SK-N-SH (cell line): ENCODE measurements around the gene KIF18A. TPM values are rescaled to one million over a fixed set of nuclear protein-coding genes. Genes with fewer than 3 reads are reported as not detected.
A peak's percentile ranks its signal among the peaks of the same experiment; 100 is the strongest.

Experiments used
- CTCF ChIA-PET: fragments of 300-600, 350-600 bp; formaldehyde crosslinking; extraction: SDS; loops from one replicate; lab custom pipeline; 2021; lab: Yijun Ruan, JAX
- POLR2A ChIA-PET: fragments of 350-600 bp; sonication (Branson Sonifier 250); formaldehyde crosslinking; extraction: SDS; loops from one replicate; lab custom pipeline; 2020; ENCODE audit warnings: antibody characterized with exemption, inconsistent platforms; lab: Yijun Ruan, JAX
- DNase-seq: peaks from one replicate; pipeline ENCODE4 v3.0.0; 2012
- H2AFZ ChIP-seq: fragments of 200-600 bp; sonication (generic); 2 replicates; pipeline ENCODE4 v1.8.1; 2016; ENCODE audit warnings: antibody characterized with exemption, mild to moderate bottlenecking, low read depth
- H3F3A ChIP-seq: fragments of 200-600 bp; sonication (generic); replicated peaks from 2 replicates; pipeline ENCODE3; 2016; ENCODE audit warnings: antibody characterized with exemption, mild to moderate bottlenecking; ENCODE audit not compliant: insufficient read depth
- H3K27ac ChIP-seq, 2 experiments: fragments of 200-500 bp in 1 of 2; fragments of 200-600 bp in 1 of 2; sonication (Bioruptor generic) in 1 of 2; sonication (generic), shearing (Covaris generic) in 1 of 2; 2 replicates each; pipeline versions ENCODE4 v1.5.1 to v1.6.1; 2014 to 2016; ENCODE audit warnings: low read depth in 2 of 2, inconsistent platforms in 1 of 2, low read length in 1 of 2, mild to moderate bottlenecking in 1 of 2, mixed read lengths in 1 of 2
- H3K27me3 ChIP-seq: fragments of 200-600 bp; sonication (generic), shearing (Covaris generic); 2 replicates; pipeline ENCODE4 v1.6.1; 2016; ENCODE audit warnings: mixed run types; ENCODE audit not compliant: insufficient read depth
- H3K36me3 ChIP-seq, 2 experiments: fragments of 200-500 bp in 1 of 2; fragments of 200-600 bp in 1 of 2; sonication (Bioruptor generic) in 1 of 2; sonication (generic) in 1 of 2; replicated peaks in 1 of 2; 2 replicates each; pipeline versions ENCODE3 to v1.5.1; 2014 to 2016; ENCODE audit warnings: low read length in 1 of 2, mild to moderate bottlenecking in 1 of 2; ENCODE audit not compliant: insufficient read depth in 2 of 2, control insufficient read depth in 1 of 2
- H3K4me1 ChIP-seq, 2 experiments: fragments of 200-500 bp in 1 of 2; fragments of 200-600 bp in 1 of 2; sonication (Bioruptor generic) in 1 of 2; sonication (generic), shearing (Covaris generic) in 1 of 2; 2 replicates each; pipeline versions ENCODE4 v1.5.1 to v1.6.1; 2014 to 2016; ENCODE audit warnings: low read depth in 1 of 2, low read length in 1 of 2, mixed run types in 1 of 2; ENCODE audit not compliant: insufficient read depth in 2 of 2, control insufficient read depth in 1 of 2
- H3K4me2 ChIP-seq: fragments of 200-600 bp; sonication (generic), shearing (Covaris generic); 2 replicates; pipeline ENCODE4 v1.6.1; 2017; ENCODE audit warnings: mixed run types
- H3K4me3 ChIP-seq, 2 experiments: fragments of 200-500 bp in 1 of 2; fragments of 200-600 bp in 1 of 2; sonication (Bioruptor generic) in 1 of 2; sonication (generic), shearing (Covaris generic) in 1 of 2; 2 replicates each; pipeline versions ENCODE4 v1.5.1 to v1.8.1; 2014 to 2016; ENCODE audit warnings: low read depth in 2 of 2, inconsistent platforms in 1 of 2, low read length in 1 of 2, mild to moderate bottlenecking in 1 of 2, mixed read lengths in 1 of 2, moderate library complexity in 1 of 2
- H3K79me2 ChIP-seq: fragments of 200-600 bp; sonication (generic); 2 replicates; pipeline ENCODE4 v1.8.1; 2017; ENCODE audit warnings: mild to moderate bottlenecking; ENCODE audit not compliant: insufficient read depth
- H3K9ac ChIP-seq: fragments of 200-600 bp; sonication (generic); 2 replicates; pipeline ENCODE4 v1.6.1; 2017; ENCODE audit warnings: mixed run types
- H3K9me2 ChIP-seq: fragments of 200-600 bp; sonication (generic); 2 replicates; pipeline ENCODE4 v1.6.1; 2017; ENCODE audit warnings: mixed run types
- H3K9me3 ChIP-seq: fragments of 200-600 bp; sonication (generic); 2 replicates; pipeline ENCODE4 v1.6.1; 2017; ENCODE audit warnings: mixed run types, mild to moderate bottlenecking, moderate library complexity
- H4K20me1 ChIP-seq: fragments of 200-600 bp; sonication (generic); 2 replicates; pipeline ENCODE4 v1.6.1; 2017; ENCODE audit warnings: mild to moderate bottlenecking, mixed run types; ENCODE audit not compliant: insufficient read depth
- CTCF ChIP-seq: fragments of 200-600 bp; sonication (generic); IDR thresholded peaks from 2 replicates; pipeline ENCODE4 v1.6.1; 2017; ENCODE audit warnings: antibody characterized with exemption, mild to moderate bottlenecking, moderate library complexity
- EZH2phosphoT487 ChIP-seq: fragments of 200-600 bp; sonication (generic); IDR thresholded peaks from 2 replicates; pipeline ENCODE4 v1.6.1; 2017; ENCODE audit warnings: low read depth, mixed run types, mild to moderate bottlenecking, antibody characterized with exemption, moderate library complexity, borderline replicate concordance
- FOXM1 ChIP-seq: IDR thresholded peaks from 2 replicates; pipeline ENCODE4 v1.4.0; 2012; ENCODE audit warnings: low read depth, mild to moderate bottlenecking
- GABPA ChIP-seq: IDR thresholded peaks from 2 replicates; pipeline ENCODE4 v1.4.0; 2012; ENCODE audit warnings: low read depth, mild to moderate bottlenecking
- MAX ChIP-seq: IDR thresholded peaks from 2 replicates; pipeline ENCODE4 v1.4.0; 2012; ENCODE audit warnings: low read depth
- MXI1 ChIP-seq: IDR thresholded peaks from 2 replicates; pipeline ENCODE4 v1.6.1; 2012; ENCODE audit warnings: mild to moderate bottlenecking, low read depth, low read length, improper control_type of control experiment
- NFIC ChIP-seq: IDR thresholded peaks from 2 replicates; pipeline ENCODE4 v1.4.0; 2012; ENCODE audit warnings: borderline replicate concordance
- RCOR1 ChIP-seq: fragments of 150-350 bp; IDR thresholded peaks from 2 replicates; pipeline ENCODE4 v1.6.1; 2017; ENCODE audit warnings: antibody characterized with exemption, low read length
- REST ChIP-seq: IDR thresholded peaks from 2 replicates; pipeline ENCODE4 v1.6.1; 2012; ENCODE audit warnings: mild to moderate bottlenecking, low read depth, low read length, moderate library complexity
- RFX5 ChIP-seq: IDR thresholded peaks from 2 replicates; pipeline ENCODE4 v1.6.1; 2012; ENCODE audit warnings: mild to moderate bottlenecking, improper control_type of control experiment, low read length
- SIN3A ChIP-seq: IDR thresholded peaks from 2 replicates; pipeline ENCODE4 v1.6.1; 2012; ENCODE audit warnings: low read depth, mild to moderate bottlenecking, low read length, moderate library complexity, borderline replicate concordance
- TCF12 ChIP-seq: IDR thresholded peaks from 2 replicates; pipeline ENCODE4 v1.4.0; 2012
- YY1 ChIP-seq: IDR thresholded peaks from 2 replicates; pipeline ENCODE4 v1.4.0; 2012; ENCODE audit warnings: low read depth, mild to moderate bottlenecking
- WGBS: methylation state at CpG from one replicate; pipeline ENCODE4 v1.1.6; 2017; ENCODE audit warnings: low lambda C conversion rate; 5-methylcytosine and 5-hydroxymethylcytosine counted together
- polyA plus RNA-seq, 3 experiments: library from polyadenylated mRNA; depleted of rRNA; stranded (reverse); fragments of >200 nt; gene quantifications; 2 replicates each; pipeline ENCODE4 v1.2.3, GENCODE V29; 2012
- TF ChIP-seq, protein P1 (sequence below): IDR thresholded peaks from 2 replicates; pipeline ENCODE4 v1.4.0; 2012; ENCODE audit warnings: low read depth, borderline replicate concordance
- TF ChIP-seq, protein P2 (sequence below): IDR thresholded peaks from 2 replicates; pipeline ENCODE4 v1.4.0; 2012; ENCODE audit warnings: low read depth, borderline replicate concordance

Gene KIF18A
- polyA plus RNA-seq, 1 of the 3 experiments (the other 2 are of a cell fraction), result 3.8 TPM

DNA sequence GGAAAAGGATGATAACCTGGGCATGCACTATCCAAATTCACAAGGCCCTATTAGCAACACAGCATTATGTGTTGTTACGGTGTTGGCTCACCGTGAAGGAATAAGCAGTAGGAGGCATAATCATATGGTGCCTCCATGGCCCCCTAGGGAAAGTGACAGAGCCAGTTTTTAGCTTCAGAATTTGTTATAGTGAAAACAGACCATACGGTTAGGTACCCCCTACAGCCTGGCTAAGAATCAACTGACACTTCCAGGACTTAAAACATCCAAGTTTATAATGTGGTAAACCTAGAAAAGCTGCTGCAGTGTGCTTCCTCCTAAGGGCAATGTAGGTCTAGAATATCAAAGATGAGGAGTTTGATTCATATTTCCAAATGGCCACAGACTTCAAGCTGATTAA, 30.4 kb downstream of the KIF18A start (continued):
- TF ChIP-seq, protein P1, sequence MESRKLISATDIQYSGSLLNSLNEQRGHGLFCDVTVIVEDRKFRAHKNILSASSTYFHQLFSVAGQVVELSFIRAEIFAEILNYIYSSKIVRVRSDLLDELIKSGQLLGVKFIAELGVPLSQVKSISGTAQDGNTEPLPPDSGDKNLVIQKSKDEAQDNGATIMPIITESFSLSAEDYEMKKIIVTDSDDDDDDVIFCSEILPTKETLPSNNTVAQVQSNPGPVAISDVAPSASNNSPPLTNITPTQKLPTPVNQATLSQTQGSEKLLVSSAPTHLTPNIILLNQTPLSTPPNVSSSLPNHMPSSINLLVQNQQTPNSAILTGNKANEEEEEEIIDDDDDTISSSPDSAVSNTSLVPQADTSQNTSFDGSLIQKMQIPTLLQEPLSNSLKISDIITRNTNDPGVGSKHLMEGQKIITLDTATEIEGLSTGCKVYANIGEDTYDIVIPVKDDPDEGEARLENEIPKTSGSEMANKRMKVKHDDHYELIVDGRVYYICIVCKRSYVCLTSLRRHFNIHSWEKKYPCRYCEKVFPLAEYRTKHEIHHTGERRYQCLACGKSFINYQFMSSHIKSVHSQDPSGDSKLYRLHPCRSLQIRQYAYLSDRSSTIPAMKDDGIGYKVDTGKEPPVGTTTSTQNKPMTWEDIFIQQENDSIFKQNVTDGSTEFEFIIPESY, result no peak

DNA sequence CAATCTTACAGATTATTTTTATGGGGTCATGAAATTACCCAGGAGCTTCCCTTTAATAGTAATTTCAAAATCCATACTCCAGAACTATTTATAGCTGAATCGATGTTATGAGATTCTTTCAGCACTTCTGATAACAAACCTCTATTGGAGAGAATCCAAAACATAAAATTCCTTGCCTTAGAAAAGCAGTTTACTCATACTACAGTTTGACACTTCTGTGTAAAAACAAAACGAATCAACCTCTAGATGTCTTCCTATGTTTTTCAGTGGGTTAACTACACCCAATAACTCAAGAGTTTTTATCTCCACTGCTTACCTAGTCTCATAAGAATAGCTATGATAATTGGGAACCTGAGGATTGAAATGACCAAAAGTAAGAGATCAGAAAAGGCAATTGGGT, 35.6 kb downstream of the KIF18A start:
- POLR2A ChIA-PET, result no interaction called here

GRCh38 chr11:28071305-28071704, 36.7 kb downstream of the KIF18A start:
- 98% methylated on average over 1 of the region's 1 CpG for WGBS
- H3K4me2 ChIP-seq, result no peak overlapping the region
- TF ChIP-seq EZH2phosphoT487 (no peak), GABPA (no peak), CTCF (no peak), MXI1 (no peak), RCOR1 (no peak), NFIC (no peak), YY1 (no peak), RFX5 (no peak), MAX (no peak), FOXM1 (no peak), REST (no peak)
- TF ChIP-seq, protein P2, sequence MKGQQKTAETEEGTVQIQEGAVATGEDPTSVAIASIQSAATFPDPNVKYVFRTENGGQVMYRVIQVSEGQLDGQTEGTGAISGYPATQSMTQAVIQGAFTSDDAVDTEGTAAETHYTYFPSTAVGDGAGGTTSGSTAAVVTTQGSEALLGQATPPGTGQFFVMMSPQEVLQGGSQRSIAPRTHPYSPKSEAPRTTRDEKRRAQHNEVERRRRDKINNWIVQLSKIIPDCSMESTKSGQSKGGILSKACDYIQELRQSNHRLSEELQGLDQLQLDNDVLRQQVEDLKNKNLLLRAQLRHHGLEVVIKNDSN, result no peak

More for the DNA sequence above, 35.6 kb downstream of the KIF18A start:
- Histone ChIP-seq H3K9ac (no peak overlapping the region), H3K36me3 (peaks cover 16 to 28% of the 10 kb centered on the region in 2 experiments), H3K79me2 (0 out of 2 replicates have a peak, but pooled peaks cover 4% of the 10 kb centered on the region), H3K4me2 (no peak overlapping the region), H3K4me3 (no peak overlapping the region), H3F3A (peaks cover 4% of the 10 kb centered on the region), H4K20me1 (no peaks in the 10 kb centered on the region), H3K9me3 (no peaks in the 10 kb centered on the region), H2AFZ (no peak overlapping the region), H3K4me1 (peaks cover 0 to 8% of the 10 kb centered on the region in 2 experiments; a peak in 3 of 4 replicates), H3K9me2 (no peaks in the 10 kb centered on the region), H3K27ac (peak overlapping the region in 1 of 2 experiments; percentile 4; a peak in 1 of 4 replicates), H3K27me3 (no peaks in the 10 kb centered on the region)
- 63% methylated on average over 2 of the region's 2 CpGs for WGBS
- no peak for DNase-seq
- CTCF ChIA-PET, result interaction anchor here (1.1 kb wide), 1 partner anchor 73 kb away, joined by 3 read pairs; no protein-coding TSS in a partner anchor
- TF ChIP-seq MXI1, result no peak
- 0 out of 2 replicates have a peak, but pooled peaks have one; percentile 21 for TF ChIP-seq NFIC
- TF ChIP-seq EZH2phosphoT487, result no peak
- no peak for TF ChIP-seq SIN3A
- no peak for TF ChIP-seq TCF12

More at GRCh38 chr11:28071305-28071704, 36.7 kb downstream of the KIF18A start:
- H3K27me3 ChIP-seq, result no peaks in the 10 kb centered on the region
- H3K9me2 ChIP-seq, result no peaks in the 10 kb centered on the region
- H2AFZ ChIP-seq, result no peak overlapping the region
- no peak overlapping the region for H3K4me3 ChIP-seq
- no peaks in the 10 kb centered on the region for H3K9me3 ChIP-seq
- peaks cover 12 to 30% of the 10 kb centered on the region in 2 experiments for H3K36me3 ChIP-seq
- peaks cover 4% of the 10 kb centered on the region for H3F3A ChIP-seq
- H3K79me2 ChIP-seq, result 0 out of 2 replicates have a peak, but pooled peaks cover 4% of the 10 kb centered on the region
- ChIA-PET CTCF (no interaction called here), POLR2A (no interaction called here)
- H3K9ac ChIP-seq, result no peak overlapping the region
- peaks cover 0 to 8% of the 10 kb centered on the region in 2 experiments; a peak in 2 of 4 replicates for H3K4me1 ChIP-seq
- DNase-seq, result no peak
- no peak overlapping the region for H3K27ac ChIP-seq
- no peaks in the 10 kb centered on the region for H4K20me1 ChIP-seq
